GM06990 (cell line): ENCODE measurements around the gene EHBP1.

Experiments used
- DNase-seq: peaks from one replicate; pipeline ENCODE4 v3.0.0-alpha.2; 2011; ENCODE audit not compliant: insufficient read length; ENCODE audit errors: extremely low read depth
- H3K27me3 ChIP-seq: replicated peaks from 2 replicates; pipeline ENCODE4 v1.6.0; 2011; ENCODE audit warnings: low read length; ENCODE audit not compliant: control insufficient read depth, insufficient read depth
- H3K36me3 ChIP-seq: 2 replicates; pipeline ENCODE4 v1.5.1; 2011; ENCODE audit warnings: low read length; ENCODE audit not compliant: control insufficient read depth, insufficient read depth
- H3K4me3 ChIP-seq: replicated peaks from 2 replicates; pipeline ENCODE4 v1.5.1; 2011; ENCODE audit warnings: low read depth, mild to moderate bottlenecking, control low read depth, low read length
- TF ChIP-seq, protein P1 (sequence below): IDR thresholded peaks from 2 replicates; pipeline ENCODE4 v1.5.1; 2011; ENCODE audit warnings: low read length, control low read depth, mild to moderate bottlenecking, inconsistent platforms; ENCODE audit not compliant: insufficient read depth, poor library complexity, severe bottlenecking

EHBP1 gene

DNA sequence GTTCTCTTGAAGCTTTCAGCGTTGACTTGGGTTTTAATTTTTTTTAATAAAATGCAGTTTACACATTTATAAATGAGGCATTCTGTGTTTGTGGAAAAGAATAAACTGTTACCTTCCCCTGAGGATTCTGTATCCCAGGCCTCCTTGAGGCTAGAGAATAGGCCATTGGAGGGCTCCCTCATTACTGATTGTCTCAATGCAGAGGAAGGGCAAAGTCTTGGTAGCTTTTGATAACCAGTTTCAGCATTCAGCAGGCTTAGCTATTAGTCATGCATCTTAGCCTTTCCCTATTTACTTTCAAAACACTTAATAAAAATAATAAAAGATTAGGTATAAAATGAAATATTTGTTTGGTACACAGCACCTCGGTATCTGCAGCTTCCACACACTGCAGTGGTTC is 287.0 kb downstream of the EHBP1 start:
- TF ChIP-seq, protein P1, sequence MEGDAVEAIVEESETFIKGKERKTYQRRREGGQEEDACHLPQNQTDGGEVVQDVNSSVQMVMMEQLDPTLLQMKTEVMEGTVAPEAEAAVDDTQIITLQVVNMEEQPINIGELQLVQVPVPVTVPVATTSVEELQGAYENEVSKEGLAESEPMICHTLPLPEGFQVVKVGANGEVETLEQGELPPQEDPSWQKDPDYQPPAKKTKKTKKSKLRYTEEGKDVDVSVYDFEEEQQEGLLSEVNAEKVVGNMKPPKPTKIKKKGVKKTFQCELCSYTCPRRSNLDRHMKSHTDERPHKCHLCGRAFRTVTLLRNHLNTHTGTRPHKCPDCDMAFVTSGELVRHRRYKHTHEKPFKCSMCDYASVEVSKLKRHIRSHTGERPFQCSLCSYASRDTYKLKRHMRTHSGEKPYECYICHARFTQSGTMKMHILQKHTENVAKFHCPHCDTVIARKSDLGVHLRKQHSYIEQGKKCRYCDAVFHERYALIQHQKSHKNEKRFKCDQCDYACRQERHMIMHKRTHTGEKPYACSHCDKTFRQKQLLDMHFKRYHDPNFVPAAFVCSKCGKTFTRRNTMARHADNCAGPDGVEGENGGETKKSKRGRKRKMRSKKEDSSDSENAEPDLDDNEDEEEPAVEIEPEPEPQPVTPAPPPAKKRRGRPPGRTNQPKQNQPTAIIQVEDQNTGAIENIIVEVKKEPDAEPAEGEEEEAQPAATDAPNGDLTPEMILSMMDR = no peak
- Histone ChIP-seq H3K4me3 (no peak overlapping the region), H3K27me3 (no peaks in the 10 kb centered on the region), H3K36me3 (no peaks in the 10 kb centered on the region)
- no peak for DNase-seq

DNA sequence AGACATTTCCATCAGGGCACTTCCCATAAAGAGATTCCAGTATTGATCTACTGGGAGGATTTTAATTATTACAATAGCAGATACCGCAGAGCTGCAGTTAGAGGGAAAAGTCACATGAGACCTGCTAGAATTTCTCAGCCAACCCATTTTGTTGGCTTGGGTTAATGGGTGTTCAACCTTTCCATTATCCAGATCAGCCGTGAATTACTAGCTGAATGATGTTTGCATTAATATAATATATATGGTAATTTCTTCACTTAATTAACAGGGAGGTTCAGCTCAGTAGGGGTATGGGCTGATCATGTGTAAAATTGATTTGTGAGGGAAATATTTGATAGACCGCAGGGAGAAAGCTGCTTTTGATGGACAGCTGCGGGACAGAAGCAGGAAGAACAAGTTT is 288.7 kb downstream of the EHBP1 start:
- H3K36me3 ChIP-seq = no peaks in the 10 kb centered on the region
- no peak for DNase-seq
- no peaks in the 10 kb centered on the region for H3K27me3 ChIP-seq
- no peak overlapping the region for H3K4me3 ChIP-seq
- TF ChIP-seq, protein P1 = no peak

DNA sequence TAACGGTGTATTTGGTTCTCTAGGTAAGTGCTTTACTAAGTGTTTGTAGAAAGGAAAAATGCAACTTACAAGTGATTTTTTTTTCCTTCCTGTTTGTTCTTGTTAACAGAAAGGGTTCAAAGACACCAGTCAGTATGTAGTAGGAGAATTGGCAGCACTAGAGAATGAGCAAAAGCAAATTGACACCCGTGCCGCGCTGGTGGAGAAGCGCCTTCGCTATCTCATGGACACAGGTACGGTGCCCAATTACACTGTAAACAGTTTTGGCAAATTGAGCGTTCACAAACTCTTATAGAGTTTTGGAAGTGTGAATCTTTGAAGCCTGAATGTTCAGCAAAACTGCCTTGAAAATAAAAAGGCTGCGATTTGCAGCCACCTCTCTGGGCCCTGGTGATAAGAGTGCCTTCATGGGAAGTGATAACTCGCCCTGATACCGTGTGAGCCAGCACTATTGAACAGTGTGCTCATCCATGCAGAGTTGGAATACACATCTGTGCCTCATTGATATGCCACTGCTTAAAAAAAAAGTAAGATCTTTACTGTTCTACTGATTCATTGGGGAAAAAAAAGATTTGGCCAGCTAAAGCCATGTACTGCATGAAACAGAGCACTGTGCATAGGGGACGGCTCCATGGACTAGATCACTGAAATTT is 291.1 kb downstream of the EHBP1 start:
- H3K27me3 ChIP-seq = no peaks in the 10 kb centered on the region
- no peaks in the 10 kb centered on the region for H3K36me3 ChIP-seq
- TF ChIP-seq, protein P1 = no peak
- DNase-seq = no peak
- H3K4me3 ChIP-seq = no peak overlapping the region

DNA sequence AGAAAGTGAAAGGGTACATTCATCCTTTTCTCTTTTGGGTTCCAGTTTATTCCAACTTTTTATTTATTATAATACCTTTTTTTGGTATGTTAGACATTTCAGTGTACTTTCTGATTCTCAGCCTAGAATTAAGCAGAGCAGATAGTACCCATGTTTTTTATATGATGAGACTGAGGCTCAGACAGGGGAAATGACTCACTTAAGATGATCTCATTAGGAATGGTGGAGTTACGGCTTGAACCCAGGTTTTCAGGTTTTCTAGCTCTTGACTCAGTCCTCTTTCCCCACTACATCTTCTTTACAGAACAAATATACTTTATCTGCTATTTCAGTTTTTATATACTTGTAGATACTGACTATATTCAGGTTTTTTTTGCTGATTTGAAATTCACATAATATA is 293.4 kb downstream of the EHBP1 start:
- DNase-seq = no peak
- TF ChIP-seq, protein P1 = no peak
- no peak overlapping the region for H3K4me3 ChIP-seq
- no peaks in the 10 kb centered on the region for H3K36me3 ChIP-seq
- H3K27me3 ChIP-seq = no peaks in the 10 kb centered on the region

DNA sequence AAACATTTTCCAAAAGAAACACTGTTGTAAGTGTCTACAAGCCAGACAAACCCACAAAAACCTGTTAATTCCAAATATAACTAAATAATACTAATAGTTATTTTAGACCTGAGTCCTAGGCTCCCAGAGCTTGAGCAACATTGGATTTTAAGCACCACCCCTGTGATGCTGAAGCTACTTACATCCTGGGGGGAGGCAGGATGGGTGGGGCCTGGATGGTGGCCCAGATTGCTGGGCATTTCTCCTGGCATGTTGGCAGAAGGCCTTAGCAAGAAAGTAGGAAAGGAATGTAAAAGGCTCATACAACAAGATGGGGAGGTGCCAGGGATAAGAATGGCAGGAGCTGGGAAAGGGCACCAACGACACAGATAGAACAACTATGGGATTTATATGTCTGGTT is 294.4 kb downstream of the EHBP1 start:
- TF ChIP-seq, protein P1 = no peak
- no peaks in the 10 kb centered on the region for H3K36me3 ChIP-seq
- no peaks in the 10 kb centered on the region for H3K27me3 ChIP-seq
- DNase-seq = no peak
- H3K4me3 ChIP-seq = no peak overlapping the region

DNA sequence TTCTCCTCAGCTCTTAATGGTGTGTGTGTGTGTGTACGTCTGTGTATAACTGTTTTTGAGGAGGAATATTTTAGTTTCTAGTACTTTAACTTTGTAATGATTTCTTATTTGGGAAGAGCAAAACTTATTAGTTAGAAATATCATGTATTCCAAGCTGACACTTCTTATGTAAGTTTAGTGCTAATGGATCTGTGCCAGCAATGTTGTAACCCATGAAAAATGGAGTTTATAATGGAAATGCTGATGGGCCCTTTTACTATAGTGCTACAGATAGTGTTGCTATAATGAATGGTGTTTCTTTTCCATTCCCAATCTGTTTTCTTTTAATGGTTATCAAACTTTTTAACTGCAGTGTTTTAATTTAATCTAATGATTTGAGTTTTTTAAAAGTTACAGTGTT is 295.3 kb downstream of the EHBP1 start:
- TF ChIP-seq, protein P1 = no peak
- no peak overlapping the region for H3K4me3 ChIP-seq
- H3K27me3 ChIP-seq = no peaks in the 10 kb centered on the region
- no peaks in the 10 kb centered on the region for H3K36me3 ChIP-seq
- DNase-seq = no peak
